HL-60 (cell line): ENCODE results near the gene C6.

Experiments used
- CTCF ChIP-seq: IDR thresholded peaks from one replicate; pipeline ENCODE4 v1.5.1; 2011; ENCODE audit warnings: low read length, control low read depth, inconsistent platforms; ENCODE audit not compliant: insufficient read depth
- GABPA ChIP-seq: IDR thresholded peaks from 2 replicates; pipeline ENCODE4 v1.6.1; 2012; ENCODE audit warnings: low read depth
- POLR2AphosphoS5 ChIP-seq: IDR thresholded peaks from 2 replicates; pipeline ENCODE4 v1.6.1; 2012; ENCODE audit warnings: low read depth
- SPI1 ChIP-seq: IDR thresholded peaks from 2 replicates; pipeline ENCODE4 v1.6.1; 2012; ENCODE audit warnings: low read depth, mild to moderate bottlenecking, borderline replicate concordance
- TF ChIP-seq, protein P1 (sequence below): IDR thresholded peaks from 2 replicates; pipeline ENCODE4 v1.6.1; 2012; ENCODE audit warnings: low read depth; ENCODE audit not compliant: insufficient replicate concordance

DNA sequence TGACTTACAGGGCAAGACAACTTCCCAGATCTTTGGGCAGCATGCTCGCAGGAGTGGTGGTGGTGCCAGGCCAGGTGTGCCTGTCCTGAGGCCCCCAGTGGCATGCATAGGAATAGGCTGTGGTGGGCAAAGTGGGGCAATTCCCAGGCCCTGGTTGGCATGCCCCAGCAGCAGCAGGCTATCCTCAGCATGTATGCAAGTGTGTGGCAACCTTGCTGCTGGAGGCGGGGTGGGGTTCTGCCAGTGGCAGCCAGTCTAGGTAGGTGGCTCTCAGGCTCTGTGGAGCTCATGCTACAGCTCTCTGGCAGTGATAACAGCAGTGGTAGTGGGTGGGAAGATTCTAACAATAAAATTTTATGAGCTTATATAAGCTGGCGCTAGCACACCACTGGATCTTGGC, 27.7 kb upstream of the C6 start:
- TF ChIP-seq CTCF (no peak), POLR2AphosphoS5 (no peak), GABPA (no peak), SPI1 (no peak)
- TF ChIP-seq, protein P1, sequence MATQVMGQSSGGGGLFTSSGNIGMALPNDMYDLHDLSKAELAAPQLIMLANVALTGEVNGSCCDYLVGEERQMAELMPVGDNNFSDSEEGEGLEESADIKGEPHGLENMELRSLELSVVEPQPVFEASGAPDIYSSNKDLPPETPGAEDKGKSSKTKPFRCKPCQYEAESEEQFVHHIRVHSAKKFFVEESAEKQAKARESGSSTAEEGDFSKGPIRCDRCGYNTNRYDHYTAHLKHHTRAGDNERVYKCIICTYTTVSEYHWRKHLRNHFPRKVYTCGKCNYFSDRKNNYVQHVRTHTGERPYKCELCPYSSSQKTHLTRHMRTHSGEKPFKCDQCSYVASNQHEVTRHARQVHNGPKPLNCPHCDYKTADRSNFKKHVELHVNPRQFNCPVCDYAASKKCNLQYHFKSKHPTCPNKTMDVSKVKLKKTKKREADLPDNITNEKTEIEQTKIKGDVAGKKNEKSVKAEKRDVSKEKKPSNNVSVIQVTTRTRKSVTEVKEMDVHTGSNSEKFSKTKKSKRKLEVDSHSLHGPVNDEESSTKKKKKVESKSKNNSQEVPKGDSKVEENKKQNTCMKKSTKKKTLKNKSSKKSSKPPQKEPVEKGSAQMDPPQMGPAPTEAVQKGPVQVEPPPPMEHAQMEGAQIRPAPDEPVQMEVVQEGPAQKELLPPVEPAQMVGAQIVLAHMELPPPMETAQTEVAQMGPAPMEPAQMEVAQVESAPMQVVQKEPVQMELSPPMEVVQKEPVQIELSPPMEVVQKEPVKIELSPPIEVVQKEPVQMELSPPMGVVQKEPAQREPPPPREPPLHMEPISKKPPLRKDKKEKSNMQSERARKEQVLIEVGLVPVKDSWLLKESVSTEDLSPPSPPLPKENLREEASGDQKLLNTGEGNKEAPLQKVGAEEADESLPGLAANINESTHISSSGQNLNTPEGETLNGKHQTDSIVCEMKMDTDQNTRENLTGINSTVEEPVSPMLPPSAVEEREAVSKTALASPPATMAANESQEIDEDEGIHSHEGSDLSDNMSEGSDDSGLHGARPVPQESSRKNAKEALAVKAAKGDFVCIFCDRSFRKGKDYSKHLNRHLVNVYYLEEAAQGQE: no peak
